ENCODE results near the gene NXPE1. TPM values are rescaled to one million over a fixed set of nuclear protein-coding genes. Genes with fewer than 3 reads are reported as not detected.
"Not testable (repeated sequence)": the region's sequence is repeated elsewhere in the genome, so short reads cannot be mapped to it uniquely, and the experiment has no call there.

The NXPE1 gene
- not detected for total RNA-seq

DNA sequence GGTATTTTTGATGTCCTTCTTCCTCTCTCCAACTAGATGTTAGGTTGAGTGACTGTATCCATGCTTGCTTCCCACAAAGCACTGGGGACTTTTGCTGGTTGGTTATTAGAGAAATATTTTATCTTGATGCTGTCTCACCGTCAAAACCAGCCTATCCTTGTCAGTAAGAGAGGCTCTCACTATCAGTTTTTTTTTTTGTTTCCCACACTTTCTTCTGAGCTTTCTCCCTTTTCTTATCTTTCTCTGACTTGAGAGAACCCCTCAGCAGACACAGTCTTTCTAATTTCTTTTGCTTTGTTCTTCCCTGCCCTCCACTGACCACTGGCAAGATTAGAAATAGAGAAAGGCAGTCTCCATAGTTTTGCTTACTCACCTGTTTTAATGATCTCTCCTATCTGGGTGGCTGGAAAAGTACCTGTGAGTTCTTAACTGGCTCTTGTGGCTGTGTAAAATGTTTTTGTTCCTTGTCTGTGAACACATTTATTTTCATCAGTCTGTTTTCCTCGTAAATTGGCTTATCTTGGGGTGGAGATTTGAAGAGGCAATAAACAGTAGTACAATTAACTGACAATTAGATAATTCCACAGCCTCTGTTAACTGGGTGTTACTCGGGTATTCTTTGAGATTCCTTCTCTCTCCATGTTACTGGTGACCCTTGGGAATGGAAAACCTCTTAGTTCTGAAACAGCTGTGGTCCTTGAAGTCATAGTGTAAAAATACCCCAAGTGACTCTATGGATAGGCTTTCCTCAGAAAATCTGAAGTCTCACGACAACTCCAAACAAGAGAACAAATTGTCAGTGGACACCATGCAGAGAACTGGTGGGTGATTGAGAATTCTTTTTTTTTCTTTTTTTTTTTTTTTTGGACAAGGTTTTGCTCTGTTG, at the start of gene NXPE1:
NXPE1 (minus strand) TSS at position 457 of the 886 bp plus-strand sequence. CDS start 8,680 bp downstream, outside the sequence.
- no peak for DNase-seq

- no peak for DNase-seq
Observed at GRCh38 chr11:114609429-114609828, 49.7 kb upstream of the NXPE1 start.

GRCh38 chr11:114608605-114609004, 48.9 kb upstream of the NXPE1 start:
- not testable (repeated sequence) for DNase-seq

GRCh38 chr11:114607753-114608459, 48.2 kb upstream of the NXPE1 start:
- DNase-seq, result no peak

GRCh38 chr11:114606802-114607075, 47.1 kb upstream of the NXPE1 start:
- not testable (repeated sequence) for DNase-seq

GRCh38 chr11:114606003-114606801, 46.5 kb upstream of the NXPE1 start:
- DNase-seq, result no peak

- DNase-seq, result no peak
Observed at GRCh38 chr11:114605370-114605769, 45.7 kb upstream of the NXPE1 start.

DNA sequence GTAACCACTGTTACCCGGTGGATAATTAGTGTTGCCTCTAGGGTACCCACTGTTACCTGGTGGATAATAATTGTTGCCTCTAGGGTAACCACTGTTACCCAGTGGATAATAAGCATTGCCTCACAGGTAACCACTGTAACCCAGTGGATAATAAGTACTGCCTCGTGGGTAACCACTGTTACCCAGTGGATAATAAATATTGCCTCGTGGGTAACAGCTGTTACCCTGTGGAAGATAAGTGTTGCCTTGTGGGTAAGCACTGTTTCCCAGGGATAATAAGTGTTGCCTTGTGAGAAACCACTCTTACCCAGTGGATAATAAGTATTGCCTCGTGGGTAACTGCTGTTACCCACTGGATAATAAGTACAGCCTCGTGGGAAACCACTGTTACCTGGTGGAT, 45.2 kb upstream of the NXPE1 start:
- DNase-seq, result no peak

GRCh38 chr11:114604179-114604813, 44.6 kb upstream of the NXPE1 start:
- DNase-seq, result no peak

DNA sequence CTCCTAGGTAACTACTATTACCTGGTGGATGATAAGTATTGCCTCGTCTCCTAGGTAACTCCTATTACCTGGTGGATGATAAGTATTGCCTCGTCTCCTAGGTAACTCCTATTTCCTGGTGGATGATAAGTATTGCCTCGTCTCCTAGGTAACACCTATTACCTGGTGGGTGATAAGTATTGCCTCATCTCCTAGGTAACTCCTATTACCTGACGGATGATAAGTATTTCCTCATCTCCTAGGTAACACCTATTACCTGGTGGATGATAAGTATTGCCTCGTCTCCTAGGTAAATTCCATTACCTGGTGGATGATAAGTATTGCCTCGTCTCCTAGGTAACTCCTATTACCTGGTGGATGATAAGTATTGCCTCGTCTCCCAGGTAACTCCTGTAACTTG, 43.5 kb upstream of the NXPE1 start:
- DNase-seq, result not testable (repeated sequence)

DNA sequence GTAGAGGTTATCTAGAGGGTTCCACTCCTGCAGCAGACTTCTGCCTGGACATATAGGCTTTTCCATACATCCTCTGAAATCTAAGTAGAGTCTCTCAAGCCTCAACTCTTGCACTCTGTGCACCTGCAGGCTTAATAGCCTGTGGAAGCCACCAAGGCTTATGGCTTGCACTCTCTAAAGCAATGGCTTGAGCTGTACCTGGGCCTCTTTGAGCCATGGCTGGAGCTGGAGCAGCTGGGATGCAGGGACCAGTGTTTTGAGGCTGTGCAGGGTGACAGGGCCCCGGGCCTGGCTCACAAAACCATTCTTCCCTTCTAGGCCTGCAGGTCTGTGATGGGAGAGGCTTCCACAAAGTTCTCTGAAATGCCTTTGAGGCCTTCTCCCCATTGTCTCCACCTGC, 38.8 kb upstream of the NXPE1 start:
- DNase-seq, result no peak

GRCh38 chr11:114596175-114596919, 36.7 kb upstream of the NXPE1 start:
- DNase-seq, result no peak

DNA sequence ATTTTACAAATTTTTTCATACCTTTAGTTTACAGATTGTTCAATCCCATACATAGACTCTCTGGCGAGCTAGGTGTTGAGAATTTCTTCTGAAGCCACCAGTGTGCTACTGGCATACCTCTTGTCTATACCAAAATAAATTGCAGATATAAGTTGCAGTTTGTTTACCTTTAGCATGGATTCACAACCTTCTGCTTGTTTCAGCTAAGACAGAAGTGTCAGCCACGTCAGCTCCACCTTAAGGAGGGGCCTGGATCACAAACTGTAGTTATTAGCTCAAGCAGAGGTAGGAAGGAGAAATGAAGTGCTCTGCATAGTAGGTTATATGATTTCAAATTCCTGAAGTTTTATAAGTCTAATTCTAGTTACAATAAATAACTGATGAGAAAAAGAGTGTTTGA, 35.9 kb upstream of the NXPE1 start, which contains the start of gene NXPE4:
NXPE4 (minus strand) TSS at position 216 of the 400 bp plus-strand sequence. CDS start 1,027 bp downstream, outside the sequence.
- DNase-seq, result no peak

GRCh38 chr11:114594703-114595102, 35.0 kb upstream of the NXPE1 start:
- DNase-seq, result no peak

DNA sequence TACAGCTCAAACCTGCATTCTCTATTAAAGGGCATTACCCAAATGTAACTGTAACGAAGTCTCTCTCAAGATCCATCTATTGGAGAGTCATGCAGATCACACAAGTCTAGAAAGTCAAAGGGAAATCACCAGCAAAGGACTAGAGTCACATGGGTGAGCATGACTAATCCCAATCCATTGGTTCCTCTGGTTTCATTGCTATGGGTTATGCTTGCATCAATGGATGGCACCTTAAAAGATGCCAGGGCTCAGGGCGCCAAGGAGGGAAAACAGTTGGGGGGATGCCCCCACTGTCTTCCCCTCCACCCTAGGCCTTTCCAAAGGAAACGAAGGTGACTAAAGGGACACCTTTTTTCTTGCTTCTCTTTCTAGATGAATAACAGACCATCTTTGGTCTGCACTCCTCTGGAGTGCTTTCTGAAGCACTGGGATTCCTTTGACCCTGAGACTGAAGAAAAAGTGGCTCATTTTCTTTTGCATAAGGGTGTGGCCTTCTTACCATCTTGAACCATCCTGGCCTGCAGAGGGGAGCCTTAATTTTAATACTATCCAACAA, 27.8 kb upstream of the NXPE1 start:
- DNase-seq, result no peak

GRCh38 chr11:114586797-114587196, 27.1 kb upstream of the NXPE1 start:
- no peak for DNase-seq

DNA sequence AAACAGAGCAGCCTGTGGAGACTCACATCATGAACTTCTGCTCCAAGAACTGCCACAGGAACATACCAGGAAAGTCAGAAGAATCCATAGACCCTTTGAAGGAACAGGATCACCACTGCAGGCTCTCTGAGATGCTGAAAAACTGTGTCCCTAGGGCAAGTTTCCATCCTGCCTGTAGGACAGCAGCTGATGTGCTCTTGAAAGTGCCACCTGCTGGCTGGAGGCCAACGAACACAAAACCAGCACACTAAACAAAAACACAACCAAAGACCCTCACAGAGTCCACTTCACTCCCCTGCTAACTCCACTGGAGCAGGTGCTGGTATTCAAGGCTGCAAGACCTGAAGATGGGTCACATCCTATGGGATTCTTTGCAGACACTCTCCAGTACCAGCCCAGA, 12.0 kb upstream of the NXPE1 start:
- no peak for DNase-seq

DNA sequence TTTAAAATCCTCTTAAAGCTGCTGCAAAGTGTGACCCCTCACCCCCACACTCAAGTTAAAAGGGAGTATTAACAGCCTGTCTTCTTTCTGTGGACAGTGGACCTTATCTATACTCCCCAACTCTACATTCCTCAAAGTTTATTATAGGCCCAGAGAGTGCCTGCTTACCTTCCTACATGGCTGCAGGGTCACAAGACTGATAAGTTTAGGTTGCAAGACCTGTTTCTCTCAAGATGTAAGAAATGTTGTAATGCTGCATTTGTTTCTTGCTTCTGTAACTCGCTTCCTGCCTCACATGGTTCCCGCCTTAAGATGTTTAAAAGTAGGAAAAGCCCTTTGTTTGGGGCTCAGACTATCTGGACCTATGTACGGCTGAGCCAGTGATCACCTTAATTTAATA, 10.1 kb upstream of the NXPE1 start:
- no peak for DNase-seq

- no peak for DNase-seq
Observed at GRCh38 chr11:114566276-114566675, 6.6 kb upstream of the NXPE1 start.

DNA sequence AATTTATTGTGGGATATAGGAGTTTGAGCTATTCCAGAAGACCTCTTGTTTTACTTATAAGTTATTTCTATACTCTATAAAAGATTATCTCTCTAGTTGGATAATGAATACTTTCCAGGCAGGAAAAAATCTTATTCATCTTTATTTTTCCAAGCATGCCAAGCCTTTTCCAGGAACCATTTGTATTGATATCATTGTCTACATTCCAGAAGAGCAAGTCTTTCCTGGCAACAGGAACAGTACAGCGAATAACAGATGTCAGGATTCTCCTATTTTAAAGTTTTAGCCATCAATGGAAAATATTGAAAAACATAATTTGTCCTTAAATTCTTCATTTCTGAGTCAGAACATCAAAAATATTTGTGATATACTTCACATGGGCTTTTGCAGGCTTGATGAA, 5.2 kb upstream of the NXPE1 start:
- peak; percentile 42 for DNase-seq

- no peak for DNase-seq
Observed at GRCh38 chr11:114563077-114563476, 3.4 kb upstream of the NXPE1 start.
